NCI-H2029 treated with DMSO at 0.1 percent for 48 hours (cell line): ENCODE data around the gene MSX2.

ENCODE experiments used
- DNase-seq: peaks from one replicate; lab custom pipeline; 2025; lab: John Stamatoyannopoulos, UW

Gene MSX2

DNA sequence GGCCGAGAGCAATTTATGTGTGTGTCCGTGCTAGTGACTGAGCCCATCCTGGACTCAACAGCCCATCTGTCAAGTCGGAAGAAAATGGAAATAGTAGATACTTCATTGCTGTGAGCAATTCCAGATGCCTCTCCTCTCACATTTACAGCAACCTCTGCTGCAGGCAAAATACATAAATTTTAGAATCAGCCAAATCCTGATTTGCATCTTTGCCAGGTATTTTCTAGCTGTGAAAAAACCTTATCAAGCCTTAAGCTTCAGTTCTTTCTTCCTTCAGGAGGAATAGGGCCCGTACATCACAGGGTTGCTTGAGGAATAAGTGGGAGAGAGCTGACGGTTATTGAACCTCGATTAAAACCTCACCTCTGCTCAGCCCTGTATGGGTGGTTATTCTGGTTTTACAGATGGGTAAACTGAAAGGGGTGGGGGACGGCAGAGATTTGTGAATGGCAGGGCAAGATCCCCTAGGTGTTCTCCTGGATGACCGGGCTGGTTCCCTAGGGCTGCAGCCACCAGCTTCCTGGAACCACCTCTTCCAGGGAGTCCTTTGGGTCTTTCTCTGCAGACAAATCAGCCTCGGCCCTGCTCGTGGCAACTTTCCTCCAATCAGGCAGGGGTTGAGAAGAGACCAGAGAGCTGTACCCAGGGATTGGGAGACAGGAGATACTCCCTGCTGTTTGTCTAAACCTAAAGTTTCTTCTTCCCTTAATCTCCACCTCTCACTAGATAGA, 5.3 kb upstream of the MSX2 start:
- no peak for DNase-seq

DNA sequence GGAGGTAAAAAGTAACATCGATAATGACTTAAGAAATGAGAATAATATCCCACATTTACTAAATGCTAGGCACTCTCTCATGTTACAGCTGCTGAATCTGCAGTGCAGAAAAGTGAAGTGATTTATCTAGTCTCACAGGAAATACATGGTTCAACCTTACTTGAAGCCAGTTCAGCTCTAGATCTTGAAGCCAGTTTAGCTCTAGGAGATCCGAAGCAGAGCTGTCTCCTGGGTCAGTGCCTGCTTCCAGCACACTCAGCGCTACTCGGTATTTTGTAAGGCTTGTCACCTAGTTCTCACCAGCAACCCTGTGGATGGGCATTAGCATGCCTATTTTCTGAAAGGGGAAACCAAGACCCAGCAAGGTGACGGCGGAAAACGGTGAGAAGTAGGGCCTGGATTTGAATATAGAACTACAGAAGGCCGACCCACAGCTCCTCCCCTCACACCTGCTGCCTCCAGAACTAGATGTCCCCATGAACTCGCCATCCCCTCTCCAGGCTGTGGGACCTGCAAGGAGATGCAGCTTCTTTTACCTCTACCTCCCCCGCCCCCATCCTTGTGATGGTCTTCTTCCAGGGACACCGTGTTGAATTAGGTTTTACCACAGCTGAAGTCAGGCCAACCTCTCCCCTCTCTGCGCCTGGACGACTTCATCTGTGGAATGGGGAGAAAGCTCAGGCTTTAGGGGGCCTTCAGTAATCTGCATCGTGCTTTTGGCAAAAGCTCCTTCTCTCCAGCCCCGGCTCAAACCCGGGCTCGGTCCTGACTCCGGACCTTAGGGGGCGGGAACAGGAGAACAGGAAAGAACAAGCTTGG, 4.4 kb upstream of the MSX2 start:
- DNase-seq: no peak

DNA sequence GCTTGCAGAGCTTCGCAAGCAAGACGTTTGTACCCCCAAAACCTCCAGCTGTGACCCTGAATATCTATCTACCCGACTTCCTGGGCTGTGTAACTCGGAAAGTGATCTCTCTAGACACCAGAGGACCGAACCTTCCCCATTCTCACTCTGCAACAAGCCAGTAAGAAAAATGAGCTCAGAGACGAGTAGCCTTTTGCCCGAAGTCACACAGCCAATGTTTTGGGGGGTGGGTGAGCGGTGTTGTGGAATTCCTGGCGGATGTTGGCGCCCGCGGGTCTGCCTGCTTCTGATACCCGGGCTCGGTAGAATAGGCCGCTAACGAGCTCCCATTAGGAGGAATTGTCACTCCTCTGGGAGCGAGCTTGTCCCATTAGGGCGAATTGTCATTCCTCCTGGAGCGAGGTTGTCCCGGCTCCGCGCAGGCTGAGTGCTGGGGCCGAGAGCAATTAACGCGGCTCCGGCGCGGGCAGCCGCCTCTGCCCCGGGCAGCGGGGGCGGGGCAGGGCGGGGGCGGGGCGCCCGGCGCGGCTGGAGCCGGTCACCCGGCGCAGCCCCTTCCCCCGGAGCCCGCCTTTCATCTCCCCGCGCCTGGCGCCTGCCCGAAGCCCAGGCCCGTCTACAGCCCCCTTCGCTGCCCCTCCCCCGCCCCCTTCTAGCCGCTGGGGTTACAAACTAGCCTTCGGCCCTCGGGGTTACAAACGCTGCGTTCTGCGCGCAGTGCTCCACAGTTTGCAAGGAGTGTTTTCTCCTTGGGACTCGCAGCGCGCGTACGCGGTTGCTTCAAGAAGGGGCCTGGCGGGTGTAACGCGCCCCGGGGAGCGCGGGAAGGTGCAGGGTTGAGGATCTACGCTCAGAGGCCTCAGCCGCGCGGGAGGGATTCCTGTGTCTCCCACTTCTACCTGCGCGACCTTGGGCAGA, 3.5 kb upstream of the MSX2 start:
- no peak for DNase-seq

DNA sequence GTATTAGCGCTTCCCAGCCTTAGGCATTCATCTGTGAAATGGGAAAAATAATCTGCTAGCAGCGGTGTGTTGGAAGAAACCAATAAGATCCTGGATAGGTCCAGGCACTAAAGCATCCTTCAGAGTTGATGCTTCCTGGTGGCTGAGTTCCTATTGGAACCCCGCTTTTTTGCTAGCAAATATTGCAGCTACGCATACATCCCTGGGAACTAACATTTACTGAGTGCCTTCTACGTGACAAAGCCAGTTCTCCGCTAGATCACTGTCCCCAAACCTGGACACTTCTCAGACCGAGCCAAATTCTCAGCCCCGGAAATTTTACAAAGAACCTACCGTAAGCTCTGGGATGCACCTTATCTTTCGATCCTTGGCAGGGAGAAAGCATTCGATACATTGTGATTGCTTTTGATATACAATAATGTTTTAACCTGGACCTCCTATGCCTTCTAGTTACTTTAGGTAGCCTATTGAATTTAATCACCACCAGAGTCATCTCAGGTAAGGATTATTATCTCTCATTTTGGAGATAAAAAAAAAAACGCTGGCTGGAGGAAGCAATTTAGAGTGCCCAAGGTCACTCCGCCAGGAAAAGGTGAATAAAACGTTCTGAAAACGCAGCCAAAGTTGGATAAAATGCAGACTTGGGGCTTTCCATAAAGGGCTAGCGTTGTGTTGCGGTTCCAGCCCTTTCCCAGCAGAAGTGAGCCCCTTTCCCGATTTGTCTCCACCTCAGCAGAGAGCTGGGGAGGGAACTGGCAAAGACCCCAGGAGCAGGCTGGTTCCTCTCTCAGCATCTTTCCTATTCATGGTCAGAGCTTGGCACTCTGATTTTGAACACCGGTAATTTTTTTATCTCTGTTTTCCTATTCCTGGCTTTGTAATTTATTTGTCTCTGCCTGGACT, 2.6 kb upstream of the MSX2 start:
- DNase-seq: no peak

DNA sequence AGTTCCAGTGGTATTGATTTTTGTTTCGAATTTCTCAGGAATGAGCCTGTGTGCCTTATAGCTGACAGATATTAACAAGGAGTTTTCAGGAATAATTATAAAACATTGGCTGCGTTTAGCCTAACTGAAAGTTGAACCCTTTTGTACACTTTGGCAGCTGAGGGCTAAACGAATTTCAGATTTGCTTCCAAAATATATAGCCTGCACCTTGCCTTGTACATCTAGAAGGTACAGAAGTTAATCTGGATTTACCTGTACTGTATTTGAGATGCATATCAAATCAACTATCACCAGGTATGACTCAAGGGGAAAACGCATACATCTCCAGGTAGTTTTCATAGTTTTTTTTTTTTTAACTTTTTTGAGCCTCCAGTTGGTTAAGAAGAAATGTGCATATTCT, 1.9 kb upstream of the MSX2 start:
- no peak for DNase-seq

DNA sequence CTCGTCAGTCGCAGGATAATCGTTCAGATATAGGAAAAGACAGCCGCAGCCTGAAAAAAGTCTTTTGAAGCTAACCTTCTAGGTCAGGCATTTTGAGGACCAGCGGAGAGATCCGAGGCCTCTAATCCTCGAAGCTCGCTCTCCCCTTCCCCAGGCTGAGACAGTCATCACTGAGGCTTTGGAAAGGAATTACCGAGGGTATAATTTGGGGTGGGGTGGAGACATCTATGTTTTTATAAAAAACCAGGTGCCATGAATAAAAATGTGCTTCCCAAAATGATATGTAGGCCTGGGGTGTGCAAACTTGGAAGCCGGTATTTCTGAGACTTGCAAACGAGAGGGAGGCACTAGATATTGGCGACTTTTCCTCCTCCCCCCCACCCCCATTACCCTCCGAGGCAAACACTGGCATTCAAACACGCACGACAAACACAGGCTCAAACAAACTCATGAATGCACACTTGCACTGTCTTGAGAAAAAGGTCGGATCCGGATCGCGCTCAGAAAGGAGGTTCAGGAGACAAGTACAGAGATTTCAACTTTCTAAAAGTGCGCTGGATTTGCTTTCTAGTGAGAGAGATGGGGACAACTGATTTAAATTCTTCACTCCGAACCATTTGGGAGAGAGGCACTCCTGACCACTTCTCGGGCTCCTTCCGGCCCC, 935 bp upstream of the MSX2 start:
- no peak for DNase-seq

DNA sequence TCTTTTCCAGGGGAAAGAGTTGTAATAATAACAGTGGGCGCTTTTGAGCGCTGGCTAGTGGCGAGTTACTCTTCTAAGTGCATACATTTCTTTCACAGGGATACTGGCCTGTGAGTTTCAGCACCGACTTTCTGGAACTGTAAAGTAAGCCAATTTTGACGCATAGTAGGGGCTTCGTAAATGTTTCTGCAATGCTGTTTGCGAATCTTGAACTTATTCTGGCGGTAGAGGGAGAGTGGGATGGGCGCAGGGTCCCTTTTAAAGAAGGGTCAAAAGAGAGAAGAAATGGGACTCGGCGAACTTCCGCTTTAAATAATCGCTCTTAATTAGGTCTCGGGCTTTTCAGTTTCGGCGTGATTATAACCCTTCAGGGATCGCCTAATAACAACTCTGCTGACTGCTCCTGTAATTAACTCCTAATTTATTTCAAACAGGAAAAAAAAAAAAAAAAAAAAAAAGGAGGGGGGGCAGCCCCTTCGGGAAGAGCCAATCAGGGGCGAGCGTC, 351 bp upstream of the MSX2 start:
- DNase-seq: no peak

DNA sequence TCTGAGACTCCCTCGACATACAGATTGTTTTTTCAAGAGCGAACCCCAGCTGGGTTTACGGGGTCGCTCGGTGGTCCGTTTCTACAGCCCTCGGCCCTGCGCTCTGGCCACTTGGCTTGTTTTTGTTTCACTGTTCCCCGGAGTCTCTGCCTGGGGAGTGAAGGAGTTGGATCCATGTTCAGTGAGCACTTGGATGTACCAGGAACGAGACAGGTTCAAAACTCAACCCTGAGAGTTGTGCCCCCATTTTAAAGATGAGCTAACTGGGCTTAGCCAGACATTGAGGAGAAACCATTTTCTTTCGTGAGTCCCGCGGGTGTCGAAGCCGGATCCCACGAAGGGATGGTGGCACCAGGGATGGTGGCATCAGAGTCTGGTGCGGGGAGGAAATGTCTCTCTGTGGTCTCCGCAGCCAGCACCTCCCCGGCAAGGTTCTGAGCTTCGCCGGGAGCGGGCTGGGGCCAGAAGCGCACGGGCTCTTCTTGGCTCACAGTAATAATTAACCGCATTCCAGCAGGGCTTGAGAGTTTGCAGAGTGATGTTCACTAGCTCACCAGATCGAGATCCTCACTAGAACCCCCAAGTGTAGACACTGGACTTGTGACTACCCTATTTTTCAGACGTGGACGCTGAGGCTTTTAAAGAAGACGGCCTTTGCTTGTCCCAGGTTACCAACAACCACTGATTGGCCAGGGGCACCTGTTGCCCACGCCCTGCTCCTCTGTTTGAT, 1.0 kb downstream of the MSX2 start:
- DNase-seq: no peak

DNA sequence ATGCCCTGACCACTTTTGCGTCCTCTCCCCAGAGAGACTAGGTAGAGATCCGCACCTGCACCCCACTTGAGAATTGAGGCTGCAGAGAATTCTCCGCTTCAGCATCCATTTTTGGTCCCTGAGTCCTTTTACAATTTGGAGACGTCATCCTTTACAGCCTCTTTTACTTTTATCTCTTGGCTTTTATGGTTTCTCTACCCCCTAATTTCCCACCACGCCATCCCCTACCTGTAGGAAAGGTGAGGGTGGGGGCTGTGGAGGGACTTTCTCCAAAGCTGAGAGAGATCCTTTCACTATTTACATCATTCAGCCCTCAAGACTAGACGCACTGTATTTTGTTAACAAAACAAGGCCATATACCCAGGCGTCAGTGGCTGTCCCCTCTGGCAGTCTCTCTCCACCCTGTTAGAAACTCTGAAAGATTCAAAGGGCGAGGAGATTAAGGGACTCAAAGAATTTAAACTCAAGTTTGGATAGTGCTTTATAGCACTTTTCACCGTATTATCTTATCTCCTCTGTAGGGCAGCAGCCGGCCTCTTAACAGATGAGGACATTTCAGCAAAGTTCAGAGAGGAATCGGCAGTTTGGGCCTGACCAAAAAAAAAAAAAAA, 1.7 kb downstream of the MSX2 start:
- DNase-seq: no peak

DNA sequence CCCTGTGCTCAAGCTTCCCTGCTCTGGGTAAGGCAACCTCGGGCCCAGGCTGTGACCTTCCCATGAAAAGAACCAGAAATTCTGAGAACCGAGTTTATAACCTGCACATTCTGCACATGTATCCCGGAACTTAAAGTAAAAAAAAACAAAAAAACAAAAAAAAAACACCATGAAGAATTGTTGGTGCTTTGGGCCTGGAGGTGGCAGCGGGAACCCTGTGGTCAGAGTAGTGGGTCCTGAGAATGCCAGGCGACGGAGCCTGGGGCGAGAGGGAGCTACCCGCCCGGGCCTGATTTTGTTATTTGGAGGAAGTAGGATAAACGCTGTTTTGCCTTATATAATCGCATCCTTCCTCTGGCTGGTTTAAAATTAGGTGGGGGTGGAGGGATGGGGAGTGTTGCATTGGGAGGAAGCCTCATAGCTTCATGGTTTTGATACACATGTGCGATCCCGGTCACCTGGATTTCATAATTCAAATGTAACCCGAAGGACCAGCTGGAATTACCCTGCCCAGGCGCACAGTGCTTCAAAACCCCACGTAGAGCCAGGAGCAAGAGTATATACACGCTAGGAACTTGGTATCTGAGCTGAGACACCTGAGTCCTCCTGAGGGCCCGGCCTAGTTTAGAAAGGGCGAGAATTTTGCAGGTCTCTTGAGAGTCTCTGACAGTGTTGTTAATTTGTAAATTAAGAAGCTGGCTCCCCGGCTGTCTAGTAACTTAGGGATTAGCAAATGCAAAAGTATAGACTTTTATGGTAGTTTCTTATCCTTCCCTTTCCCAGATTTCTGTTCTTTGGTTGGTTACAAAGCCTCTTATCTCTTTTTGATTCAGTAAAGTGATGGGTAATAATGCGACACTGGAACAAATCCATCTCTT, 2.8 kb downstream of the MSX2 start:
- DNase-seq: no peak

DNA sequence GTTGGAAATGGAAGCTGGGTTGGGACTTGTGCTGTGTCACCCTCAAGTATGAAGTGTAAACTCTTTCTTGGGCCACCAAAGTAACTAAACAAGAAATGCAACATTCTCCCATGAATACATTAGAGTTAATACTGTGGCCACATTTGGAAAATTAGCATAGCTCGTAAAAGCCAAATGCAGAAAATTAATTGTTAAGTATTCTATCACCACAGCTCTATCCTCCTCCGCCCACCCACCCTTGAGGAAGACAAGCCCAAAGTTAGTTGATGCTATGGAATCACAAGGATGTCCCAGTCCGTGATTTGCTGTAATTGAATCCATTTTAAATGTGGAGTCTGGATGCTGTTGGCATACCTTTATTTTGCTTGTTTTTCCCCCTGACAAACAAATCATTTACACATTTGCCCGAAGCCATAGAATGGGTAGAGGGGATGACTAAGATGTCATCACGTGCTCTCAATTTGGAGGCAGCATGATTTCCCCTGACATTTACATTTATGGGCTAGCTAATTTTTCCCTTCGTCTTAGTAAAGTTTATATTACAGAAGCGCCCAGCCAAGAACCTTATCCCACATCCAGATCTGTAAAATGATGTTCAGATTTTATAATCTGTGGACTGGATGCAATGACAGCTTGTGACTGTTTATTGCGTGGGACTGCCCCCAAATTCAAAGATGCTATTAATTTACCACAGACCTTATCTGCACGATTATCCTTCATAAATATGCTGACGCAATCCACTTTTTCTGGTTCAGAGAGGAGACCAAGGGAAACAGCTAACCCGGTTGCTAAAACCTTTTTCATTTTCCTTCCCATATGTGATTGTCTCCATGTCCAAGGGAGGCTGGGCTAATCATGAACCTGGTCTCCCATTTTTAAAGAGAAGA, 3.7 kb downstream of the MSX2 start:
- DNase-seq: no peak

DNA sequence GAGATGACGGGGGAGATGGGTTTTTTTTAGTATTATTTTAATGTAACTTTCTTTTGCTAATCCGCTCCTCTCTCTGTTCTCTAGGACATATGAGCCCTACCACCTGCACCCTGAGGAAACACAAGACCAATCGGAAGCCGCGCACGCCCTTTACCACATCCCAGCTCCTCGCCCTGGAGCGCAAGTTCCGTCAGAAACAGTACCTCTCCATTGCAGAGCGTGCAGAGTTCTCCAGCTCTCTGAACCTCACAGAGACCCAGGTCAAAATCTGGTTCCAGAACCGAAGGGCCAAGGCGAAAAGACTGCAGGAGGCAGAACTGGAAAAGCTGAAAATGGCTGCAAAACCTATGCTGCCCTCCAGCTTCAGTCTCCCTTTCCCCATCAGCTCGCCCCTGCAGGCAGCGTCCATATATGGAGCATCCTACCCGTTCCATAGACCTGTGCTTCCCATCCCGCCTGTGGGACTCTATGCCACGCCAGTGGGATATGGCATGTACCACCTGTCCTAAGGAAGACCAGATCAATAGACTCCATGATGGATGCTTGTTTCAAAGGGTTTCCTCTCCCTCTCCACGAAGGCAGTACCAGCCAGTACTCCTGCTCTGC, 4.8 kb downstream of the MSX2 start:
- DNase-seq: no peak

DNA sequence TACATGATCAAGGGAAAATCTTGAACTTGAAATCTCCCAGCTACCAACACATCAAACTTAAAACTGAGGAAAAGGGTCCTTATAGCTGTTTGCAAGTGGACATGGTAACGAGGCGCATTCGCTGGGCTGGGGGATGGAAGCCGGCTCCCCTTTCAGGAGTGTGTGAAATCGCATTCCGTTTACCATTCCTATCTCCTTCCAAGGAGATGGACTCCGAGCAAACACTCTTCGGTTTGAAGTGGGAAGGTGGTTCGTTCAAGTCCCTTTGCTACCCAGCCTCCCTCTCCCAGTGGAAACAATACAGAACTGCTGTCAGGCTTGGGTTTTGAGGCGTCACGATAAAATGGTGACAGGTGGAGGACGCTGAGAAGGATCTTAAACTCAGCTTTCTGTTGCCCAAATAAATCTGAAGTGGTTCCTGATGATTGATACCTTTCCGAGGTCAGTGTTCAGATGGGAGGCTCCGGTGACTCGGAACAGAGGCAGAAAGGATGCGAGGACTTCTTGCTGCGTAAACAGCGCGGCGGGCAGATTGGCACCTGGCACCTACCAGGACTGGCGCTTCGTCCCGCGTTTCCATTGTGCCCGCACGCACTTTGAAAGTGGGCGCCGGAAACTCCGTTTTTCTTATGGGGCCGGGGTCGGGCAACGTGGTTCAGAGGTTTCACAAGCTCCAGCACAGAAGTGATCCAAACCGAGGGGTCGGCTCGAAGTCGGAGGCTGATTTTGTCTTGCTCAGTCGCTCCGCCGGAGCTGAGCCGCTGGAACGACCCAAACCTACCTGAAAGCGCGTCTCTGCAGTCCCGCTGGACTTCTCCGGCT, 7.0 kb downstream of the MSX2 start:
- no peak for DNase-seq

DNA sequence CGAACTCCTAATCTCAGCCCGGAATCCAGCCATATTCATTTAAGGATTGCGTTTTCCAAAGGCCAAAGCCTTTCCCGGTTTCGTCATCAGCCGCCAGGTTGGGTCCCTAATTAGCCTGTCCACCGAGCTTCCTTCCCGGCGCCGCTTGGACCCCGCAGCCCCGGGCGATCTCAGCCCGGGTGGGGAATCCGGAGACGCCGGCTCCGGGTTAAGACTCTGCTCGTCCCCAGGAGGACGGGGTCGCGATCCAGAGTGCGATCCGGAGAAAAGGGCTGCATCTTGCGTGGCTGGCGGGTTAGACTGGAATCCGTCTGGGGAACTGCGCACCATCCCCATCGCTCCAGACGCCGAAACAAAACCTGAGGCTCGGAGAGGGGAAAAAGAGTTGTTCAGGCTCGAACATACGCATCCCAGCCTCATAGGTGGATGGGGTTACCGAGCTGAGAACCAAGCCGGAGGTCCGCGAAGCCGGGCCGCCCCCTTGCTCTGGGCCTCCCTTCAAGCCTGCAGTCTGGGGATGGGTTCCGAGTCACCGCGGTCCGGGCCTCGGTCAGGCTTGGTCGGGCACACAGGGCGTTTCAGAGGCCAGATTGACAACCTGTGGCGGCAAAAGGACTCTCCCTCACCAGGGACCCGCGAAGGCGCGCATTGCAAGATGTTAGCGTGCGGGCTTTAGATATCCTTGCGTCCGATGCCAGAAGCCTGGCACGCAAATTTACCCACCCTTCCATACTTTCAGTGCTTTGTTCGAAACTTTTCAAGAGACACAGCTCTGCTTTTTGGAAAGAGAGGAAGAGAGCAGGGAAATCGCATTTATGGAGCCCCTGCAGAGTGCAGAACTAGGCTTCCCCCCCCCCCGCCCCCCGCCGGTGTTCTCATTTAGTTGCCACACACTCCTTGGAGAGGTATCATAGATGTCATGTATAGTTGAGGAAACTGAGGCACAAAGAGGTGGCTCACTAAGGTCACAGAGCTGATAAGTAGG, 7.9 kb downstream of the MSX2 start:
- no peak for DNase-seq

DNA sequence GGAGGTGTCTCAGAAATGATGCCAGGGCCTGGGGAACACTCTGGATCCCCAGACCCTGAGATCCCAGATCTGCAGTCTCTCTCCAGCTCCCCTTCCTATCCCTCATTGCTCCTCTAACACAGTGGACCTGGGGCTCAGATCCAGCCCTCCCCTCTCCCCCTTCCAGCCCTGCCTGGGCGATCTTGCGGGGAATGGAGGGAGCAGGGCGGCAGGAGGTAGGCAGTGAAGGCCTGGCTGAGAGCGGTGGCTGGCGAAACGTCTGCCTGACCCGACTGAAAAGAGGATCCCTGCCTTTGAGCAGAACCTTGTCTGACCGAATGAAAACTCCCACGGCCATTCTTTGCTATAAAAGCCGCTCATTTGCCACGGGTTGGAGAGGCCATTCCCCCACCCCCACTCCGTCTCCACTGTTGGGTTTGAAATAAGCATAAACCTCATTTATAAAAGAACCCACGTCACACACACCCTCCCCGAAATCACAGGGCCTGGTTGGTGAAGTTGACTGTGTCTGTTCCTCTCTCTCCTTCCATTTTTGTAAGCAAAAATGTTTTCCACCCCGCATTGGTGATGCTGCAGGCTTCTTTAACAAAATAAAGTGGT, 8.8 kb downstream of the MSX2 start:
- no peak for DNase-seq
